ENCODE data around the gene CORO7.

CORO7 gene

DNA sequence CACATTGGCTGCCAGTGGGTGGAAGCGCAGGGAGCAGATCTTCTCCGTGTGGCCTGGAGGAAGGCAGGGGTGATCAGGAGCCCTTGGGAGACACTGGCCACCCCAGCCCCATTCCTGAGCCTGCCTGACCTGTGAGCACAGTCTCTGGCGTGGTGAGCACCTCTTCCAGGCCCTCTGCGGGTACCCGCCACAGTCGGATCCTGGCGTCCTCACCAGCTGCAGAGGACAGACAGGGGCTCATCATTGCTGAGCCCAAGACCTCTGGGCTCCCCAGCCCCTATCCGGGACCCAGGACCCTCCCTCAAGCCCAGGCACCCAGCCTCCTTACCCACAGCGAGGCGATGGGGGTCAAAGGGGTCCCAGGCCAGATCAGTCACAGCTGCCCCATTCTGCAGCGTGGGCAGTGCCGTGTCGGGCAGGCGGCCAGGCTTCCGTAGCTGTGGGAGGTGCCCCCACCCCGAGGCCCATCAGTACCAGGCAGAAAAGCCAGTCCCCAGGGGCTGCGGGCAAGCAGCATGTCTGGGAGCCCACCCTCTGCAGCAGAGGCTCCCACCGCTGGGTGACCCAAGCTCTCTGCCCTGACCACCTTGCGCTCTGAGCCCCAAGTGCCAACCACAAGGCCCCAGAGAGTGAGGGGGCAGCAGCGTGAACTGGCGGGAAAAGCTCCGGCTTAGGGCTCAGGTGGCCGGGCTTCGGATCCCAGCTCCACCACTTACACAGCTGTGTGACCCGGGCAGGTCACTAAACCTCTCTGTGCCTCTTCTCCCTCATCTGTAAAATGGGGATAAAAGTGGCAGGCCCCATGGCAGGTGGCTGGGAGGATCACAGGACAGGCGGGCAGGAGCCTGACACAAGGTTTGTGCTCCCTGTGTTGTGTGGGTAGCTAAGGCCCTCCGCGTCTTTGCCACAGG, 55.1 kb downstream of the CORO7 start:
- peak overlapping the region; percentile 73 for H2BK12ac ChIP-seq (ENCODE audit: low read length)
- peak overlapping the region; percentile 75 for H2AK5ac ChIP-seq (ENCODE audit: low read depth, low read length)
- H2BK15ac ChIP-seq (ENCODE audit: low read length): peak overlapping the region; percentile 67
- H3K36me3 ChIP-seq (replicated peaks in 1 of 2; ENCODE audit: control insufficient read depth in 2 of 2, insufficient read depth in 2 of 2, low read length in 2 of 2): no peaks in the 10 kb centered on the region
- H3K14ac ChIP-seq (ENCODE audit: low read length): peak overlapping the region; percentile 71
- H4K8ac ChIP-seq (ENCODE audit: low read depth, low read length): peak overlapping the region; percentile 82
- H3K4me3 ChIP-seq (ENCODE audit: low read length in 2 of 2): no peak overlapping the region
- H3K27ac ChIP-seq (replicated peaks; ENCODE audit: low read length): peak overlapping the region; percentile 32
- H3K79me1 ChIP-seq (ENCODE audit: low read depth, low read length): no peaks in the 10 kb centered on the region
- peaks cover 1% of the 10 kb centered on the region in 2 donors for H3K4me1 ChIP-seq (ENCODE audit: control insufficient read depth in 2 of 2, insufficient read depth in 1 of 2, low read depth in 1 of 2, low read length in 2 of 2)
- H4K91ac ChIP-seq (ENCODE audit: low read depth, low read length, poor library complexity): peak overlapping the region; percentile 43
- H2BK120ac ChIP-seq (ENCODE audit: low read depth, low read length): no peak overlapping the region
- DNase-seq (ENCODE audit: low spot score): no peak
- H3K18ac ChIP-seq (ENCODE audit: low read length): peak overlapping the region; percentile 85
- no peak overlapping the region for H2AFZ ChIP-seq (ENCODE audit: low read length)
- H3K4ac ChIP-seq (ENCODE audit: low read length): peak overlapping the region; percentile 66
- H3K9ac ChIP-seq (ENCODE audit: low read depth, low read length, poor library complexity): peak overlapping the region; percentile 44
- peak overlapping the region; percentile 75 for H2BK5ac ChIP-seq (ENCODE audit: low read length)
- H3K27me3 ChIP-seq (ENCODE audit: control insufficient read depth in 3 of 3, insufficient read depth in 3 of 3, low read depth in 1 of 3, low read length in 3 of 3): no peaks in the 10 kb centered on the region
- peak overlapping the region; percentile 43 for H3K23ac ChIP-seq (ENCODE audit: low read depth, low read length, poor library complexity)
- WGBS, 2 donors (ENCODE audit: extremely low coverage in 2 of 2, insufficient read length in 2 of 2, insufficient replicate concordance in 1 of 2): no CpG with 5 or more reads among the region's 28 CpGs
- no peak overlapping the region for H3K4me2 ChIP-seq (ENCODE audit: insufficient read depth, low read length, poor library complexity, severe bottlenecking)
- H3K9me3 ChIP-seq (replicated peaks in 1 of 2; ENCODE audit: control insufficient read depth in 2 of 2, insufficient read depth in 1 of 2, low read depth in 1 of 2, low read length in 2 of 2): no peaks in the 10 kb centered on the region

DNA sequence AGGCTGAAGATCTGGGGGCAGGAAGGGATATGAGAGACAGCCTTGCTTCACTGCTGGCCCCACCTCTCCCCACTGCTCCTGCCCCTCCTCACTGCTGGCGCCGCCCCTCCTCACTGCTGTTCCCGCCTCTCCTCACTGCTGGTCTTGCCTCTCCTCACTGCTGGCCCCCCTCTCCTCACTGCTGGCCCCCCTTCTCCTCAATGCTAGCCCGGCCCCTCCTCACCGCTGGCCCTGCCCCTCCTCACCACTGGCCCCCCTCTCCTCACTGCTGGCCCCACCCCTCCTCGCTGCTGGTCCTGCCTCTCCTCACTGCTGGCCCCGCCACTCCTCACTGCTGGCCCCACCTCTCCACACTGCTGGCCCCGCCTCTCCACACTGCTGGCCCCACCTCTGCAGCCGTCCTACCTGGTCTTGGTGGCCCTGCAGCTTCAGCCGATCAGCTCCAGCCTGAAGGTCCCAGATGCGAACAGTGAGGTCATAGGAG, 55.8 kb downstream of the CORO7 start:
- peak overlapping the region; percentile 71 for H3K14ac ChIP-seq (ENCODE audit: low read length)
- H4K91ac ChIP-seq (ENCODE audit: low read depth, low read length, poor library complexity): no peak overlapping the region
- no CpG with 5 or more reads among the region's 11 CpGs for WGBS, 2 donors (ENCODE audit: extremely low coverage in 2 of 2, insufficient read length in 2 of 2, insufficient replicate concordance in 1 of 2)
- no peak for DNase-seq (ENCODE audit: low spot score)
- no peaks in the 10 kb centered on the region for H3K79me1 ChIP-seq (ENCODE audit: low read depth, low read length)
- H3K27ac ChIP-seq (replicated peaks; ENCODE audit: low read length): peak overlapping the region; percentile 32
- H2BK120ac ChIP-seq (ENCODE audit: low read depth, low read length): no peak overlapping the region
- no peaks in the 10 kb centered on the region for H3K9me3 ChIP-seq (replicated peaks in 1 of 2; ENCODE audit: control insufficient read depth in 2 of 2, insufficient read depth in 1 of 2, low read depth in 1 of 2, low read length in 2 of 2)
- peak overlapping the region; percentile 85 for H3K18ac ChIP-seq (ENCODE audit: low read length)
- peak overlapping the region; percentile 75 for H2AK5ac ChIP-seq (ENCODE audit: low read depth, low read length)
- peak overlapping the region; percentile 75 for H2BK5ac ChIP-seq (ENCODE audit: low read length)
- H3K9ac ChIP-seq (ENCODE audit: low read depth, low read length, poor library complexity): no peak overlapping the region
- no peak overlapping the region for H2BK12ac ChIP-seq (ENCODE audit: low read length)
- no peak overlapping the region for H2AFZ ChIP-seq (ENCODE audit: low read length)
- no peaks in the 10 kb centered on the region for H3K36me3 ChIP-seq (replicated peaks in 1 of 2; ENCODE audit: control insufficient read depth in 2 of 2, insufficient read depth in 2 of 2, low read length in 2 of 2)
- no peak overlapping the region for H3K4ac ChIP-seq (ENCODE audit: low read length)
- no peak overlapping the region for H2BK15ac ChIP-seq (ENCODE audit: low read length)
- H3K23ac ChIP-seq (ENCODE audit: low read depth, low read length, poor library complexity): no peak overlapping the region
- H3K4me1 ChIP-seq (ENCODE audit: control insufficient read depth in 2 of 2, insufficient read depth in 1 of 2, low read depth in 1 of 2, low read length in 2 of 2): peaks cover 0 to 1% of the 10 kb centered on the region in 2 donors
- no peak overlapping the region for H3K4me2 ChIP-seq (ENCODE audit: insufficient read depth, low read length, poor library complexity, severe bottlenecking)
- H3K27me3 ChIP-seq (ENCODE audit: control insufficient read depth in 3 of 3, insufficient read depth in 3 of 3, low read depth in 1 of 3, low read length in 3 of 3): no peaks in the 10 kb centered on the region
- no peak overlapping the region for H3K4me3 ChIP-seq (ENCODE audit: low read length in 2 of 2)
- no peak overlapping the region for H4K8ac ChIP-seq (ENCODE audit: low read depth, low read length)

DNA sequence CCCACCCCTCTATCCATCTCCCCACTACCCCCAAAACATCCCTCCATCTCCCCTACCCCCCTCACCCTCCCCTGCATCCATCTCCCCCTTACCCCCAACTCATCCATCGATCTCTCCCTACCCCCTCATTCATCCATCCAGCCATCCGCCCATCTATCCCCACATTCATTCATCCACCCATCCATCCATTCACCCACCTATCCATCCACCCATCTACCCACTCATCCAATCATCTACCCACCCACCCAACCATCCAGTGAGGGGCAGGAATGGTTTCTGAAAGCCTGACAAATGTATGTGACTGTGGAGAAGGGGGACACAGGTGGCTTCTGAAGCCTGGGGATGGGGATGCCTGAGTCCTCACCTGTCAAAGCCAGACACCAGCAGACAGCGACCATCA, 56.5 kb downstream of the CORO7 start:
- H3K4me1 ChIP-seq (ENCODE audit: control insufficient read depth in 2 of 2, insufficient read depth in 1 of 2, low read depth in 1 of 2, low read length in 2 of 2): peaks cover 0 to 1% of the 10 kb centered on the region in 2 donors
- DNase-seq (ENCODE audit: low spot score): no peak
- no peaks in the 10 kb centered on the region for H3K27me3 ChIP-seq (ENCODE audit: control insufficient read depth in 3 of 3, insufficient read depth in 3 of 3, low read depth in 1 of 3, low read length in 3 of 3)
- no peak overlapping the region for H4K91ac ChIP-seq (ENCODE audit: low read depth, low read length, poor library complexity)
- H3K9ac ChIP-seq (ENCODE audit: low read depth, low read length, poor library complexity): no peak overlapping the region
- H3K79me1 ChIP-seq (ENCODE audit: low read depth, low read length): peaks cover 1% of the 10 kb centered on the region
- H3K18ac ChIP-seq (ENCODE audit: low read length): no peak overlapping the region
- H4K8ac ChIP-seq (ENCODE audit: low read depth, low read length): no peak overlapping the region
- H3K9me3 ChIP-seq (replicated peaks in 1 of 2; ENCODE audit: control insufficient read depth in 2 of 2, insufficient read depth in 1 of 2, low read depth in 1 of 2, low read length in 2 of 2): no peaks in the 10 kb centered on the region
- no peak overlapping the region for H2AFZ ChIP-seq (ENCODE audit: low read length)
- H2BK12ac ChIP-seq (ENCODE audit: low read length): no peak overlapping the region
- H3K4me2 ChIP-seq (ENCODE audit: insufficient read depth, low read length, poor library complexity, severe bottlenecking): no peak overlapping the region
- H2BK15ac ChIP-seq (ENCODE audit: low read length): no peak overlapping the region
- no CpG with 5 or more reads among the region's 3 CpGs for WGBS, 2 donors (ENCODE audit: extremely low coverage in 2 of 2, insufficient read length in 2 of 2, insufficient replicate concordance in 1 of 2)
- peak overlapping the region; percentile 59 for H2AK5ac ChIP-seq (ENCODE audit: low read depth, low read length)
- H3K36me3 ChIP-seq (replicated peaks in 1 of 2; ENCODE audit: control insufficient read depth in 2 of 2, insufficient read depth in 2 of 2, low read length in 2 of 2): no peaks in the 10 kb centered on the region
- no peak overlapping the region for H3K23ac ChIP-seq (ENCODE audit: low read depth, low read length, poor library complexity)
- H3K4me3 ChIP-seq (ENCODE audit: low read length in 2 of 2): no peak overlapping the region
- H2BK120ac ChIP-seq (ENCODE audit: low read depth, low read length): peak overlapping the region; percentile 47
- H3K14ac ChIP-seq (ENCODE audit: low read length): no peak overlapping the region
- no peak overlapping the region for H3K4ac ChIP-seq (ENCODE audit: low read length)
- H3K27ac ChIP-seq (replicated peaks; ENCODE audit: low read length): no peak overlapping the region
- H2BK5ac ChIP-seq (ENCODE audit: low read length): peak overlapping the region; percentile 75

DNA sequence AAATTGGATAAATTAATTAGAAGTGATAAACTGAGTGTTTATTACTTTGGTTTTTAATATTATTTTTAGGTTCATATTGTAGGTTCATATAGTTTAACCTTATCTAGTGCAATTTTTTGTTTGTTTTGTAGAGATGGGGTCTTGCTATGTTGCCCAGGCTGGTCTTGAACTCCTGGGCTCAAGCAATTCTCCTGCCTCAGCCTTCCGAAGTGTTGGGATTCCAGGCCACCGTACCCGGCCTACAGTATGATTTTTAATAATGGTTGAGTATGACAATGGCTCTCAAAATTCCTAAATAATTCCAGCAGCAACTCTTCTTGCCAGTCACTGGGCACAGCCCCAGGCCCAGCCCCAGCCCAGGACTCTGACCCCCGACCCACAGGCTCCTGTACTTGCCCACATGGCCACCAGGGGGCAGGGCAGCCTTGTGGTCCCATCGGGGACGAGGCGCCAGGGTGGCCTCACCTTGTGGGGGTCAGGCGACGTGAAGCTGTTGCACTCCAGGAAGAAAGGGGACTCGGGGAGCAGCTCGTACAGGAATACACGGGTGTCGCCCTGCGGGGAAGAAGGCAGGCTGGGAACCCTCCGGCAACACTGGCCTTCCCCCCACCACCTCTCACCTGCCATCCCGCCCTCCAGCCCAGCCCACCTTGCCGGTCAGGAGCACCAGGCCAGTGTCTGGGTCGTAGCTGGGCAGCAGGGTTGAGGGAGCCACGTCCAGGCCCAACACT, 57.4 kb downstream of the CORO7 start:
- H2BK5ac ChIP-seq (ENCODE audit: low read length): peak overlapping the region; percentile 54
- H3K14ac ChIP-seq (ENCODE audit: low read length): peak overlapping the region; percentile 38
- no peak overlapping the region for H2AFZ ChIP-seq (ENCODE audit: low read length)
- H4K91ac ChIP-seq (ENCODE audit: low read depth, low read length, poor library complexity): no peak overlapping the region
- H3K36me3 ChIP-seq (replicated peaks in 1 of 2; ENCODE audit: control insufficient read depth in 2 of 2, insufficient read depth in 2 of 2, low read length in 2 of 2): no peaks in the 10 kb centered on the region
- H3K4me3 ChIP-seq (ENCODE audit: low read length in 2 of 2): no peak overlapping the region
- DNase-seq (ENCODE audit: low spot score): peak; percentile 72
- H4K8ac ChIP-seq (ENCODE audit: low read depth, low read length): no peak overlapping the region
- H3K9me3 ChIP-seq (replicated peaks in 1 of 2; ENCODE audit: control insufficient read depth in 2 of 2, insufficient read depth in 1 of 2, low read depth in 1 of 2, low read length in 2 of 2): no peaks in the 10 kb centered on the region
- no peak overlapping the region for H3K18ac ChIP-seq (ENCODE audit: low read length)
- H3K79me1 ChIP-seq (ENCODE audit: low read depth, low read length): peaks cover 3% of the 10 kb centered on the region
- H2BK12ac ChIP-seq (ENCODE audit: low read length): no peak overlapping the region
- no peak overlapping the region for H3K9ac ChIP-seq (ENCODE audit: low read depth, low read length, poor library complexity)
- no peak overlapping the region for H3K27ac ChIP-seq (replicated peaks; ENCODE audit: low read length)
- no peak overlapping the region for H3K4ac ChIP-seq (ENCODE audit: low read length)
- H3K4me1 ChIP-seq (ENCODE audit: control insufficient read depth in 2 of 2, insufficient read depth in 1 of 2, low read depth in 1 of 2, low read length in 2 of 2): peaks cover 0 to 1% of the 10 kb centered on the region in 2 donors
- no CpG with 5 or more reads among the region's 19 CpGs for WGBS, 2 donors (ENCODE audit: extremely low coverage in 2 of 2, insufficient read length in 2 of 2, insufficient replicate concordance in 1 of 2)
- H3K4me2 ChIP-seq (ENCODE audit: insufficient read depth, low read length, poor library complexity, severe bottlenecking): no peak overlapping the region
- no peak overlapping the region for H2BK120ac ChIP-seq (ENCODE audit: low read depth, low read length)
- no peak overlapping the region for H3K23ac ChIP-seq (ENCODE audit: low read depth, low read length, poor library complexity)
- H2AK5ac ChIP-seq (ENCODE audit: low read depth, low read length): peak overlapping the region; percentile 59
- H2BK15ac ChIP-seq (ENCODE audit: low read length): peak overlapping the region; percentile 26
- no peaks in the 10 kb centered on the region for H3K27me3 ChIP-seq (ENCODE audit: control insufficient read depth in 3 of 3, insufficient read depth in 3 of 3, low read depth in 1 of 3, low read length in 3 of 3)
